Dedifferentiated amniotic fluid mesenchymal stem cell (primary cell): ENCODE measurements around the gene TIAM1.
A peak's percentile ranks its signal among the peaks of the same experiment; 100 is the strongest.

Experiments used
- DNase-seq: peaks from one replicate; pipeline ENCODE4 v3.0.0-alpha.2; 2016; ENCODE audit errors: extremely low spot score

TIAM1 gene

GRCh38 chr21:31135531-31136184, 208.4 kb downstream of the TIAM1 start:
- DNase-seq = no peak

DNA sequence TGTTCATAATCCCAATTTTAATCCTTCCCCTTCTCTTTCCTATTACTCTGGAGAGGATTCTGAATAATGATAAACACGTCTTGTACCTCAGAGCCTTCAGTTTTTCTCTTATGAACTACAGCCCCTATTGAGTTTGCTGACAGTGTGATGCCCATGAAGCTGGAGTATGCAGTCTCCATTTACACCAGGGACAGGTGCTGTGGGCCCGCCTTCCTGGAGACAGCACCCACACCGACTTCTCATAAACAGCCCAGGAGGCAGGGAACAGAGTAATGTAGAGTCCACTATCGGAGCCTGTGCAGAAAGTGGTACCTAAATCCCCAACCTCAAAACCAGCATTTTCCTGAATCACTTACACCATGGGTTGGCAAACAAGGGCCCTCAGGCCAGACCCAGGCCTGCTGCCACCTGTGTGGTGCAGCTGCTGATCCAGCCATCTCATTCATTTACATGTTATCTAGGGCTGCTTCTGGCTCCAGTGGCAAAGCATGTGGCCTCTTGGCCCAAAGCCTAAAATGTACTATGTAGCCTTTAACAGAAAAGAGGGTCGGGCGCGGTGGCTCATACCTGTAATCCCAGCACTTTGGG, 210.7 kb downstream of the TIAM1 start:
- no peak for DNase-seq

DNA sequence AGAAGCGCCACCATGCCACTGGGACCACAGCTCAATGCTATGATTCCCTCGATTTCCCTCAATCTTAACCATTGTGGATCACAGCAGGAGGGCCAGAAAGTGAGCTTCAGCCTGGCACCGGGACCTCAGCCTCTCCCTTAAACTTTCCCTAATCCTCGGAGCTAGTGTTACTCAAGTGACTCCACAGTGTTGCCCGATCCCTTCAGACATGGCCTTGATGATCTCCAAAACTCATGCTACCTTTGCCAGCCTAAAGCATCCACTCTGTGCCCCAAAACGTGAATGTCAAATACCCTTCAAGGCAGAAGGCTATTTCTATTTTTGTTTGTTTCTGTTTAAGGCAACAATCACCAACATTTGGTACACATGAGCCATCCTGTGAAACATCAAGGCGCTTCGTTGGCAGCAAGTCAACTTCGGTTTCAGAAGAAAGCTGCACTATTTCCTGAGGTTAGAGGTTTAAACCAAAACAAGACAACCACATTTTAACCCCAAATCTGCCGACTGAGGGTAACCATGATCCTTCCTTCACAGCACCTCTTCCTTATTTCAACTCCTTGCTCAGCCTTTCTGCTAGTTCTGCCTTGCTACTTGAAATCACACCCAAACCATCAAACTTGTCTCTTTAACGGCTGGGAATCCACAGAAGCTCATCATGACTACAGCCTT, 211.4 kb downstream of the TIAM1 start:
- DNase-seq = no peak

DNA sequence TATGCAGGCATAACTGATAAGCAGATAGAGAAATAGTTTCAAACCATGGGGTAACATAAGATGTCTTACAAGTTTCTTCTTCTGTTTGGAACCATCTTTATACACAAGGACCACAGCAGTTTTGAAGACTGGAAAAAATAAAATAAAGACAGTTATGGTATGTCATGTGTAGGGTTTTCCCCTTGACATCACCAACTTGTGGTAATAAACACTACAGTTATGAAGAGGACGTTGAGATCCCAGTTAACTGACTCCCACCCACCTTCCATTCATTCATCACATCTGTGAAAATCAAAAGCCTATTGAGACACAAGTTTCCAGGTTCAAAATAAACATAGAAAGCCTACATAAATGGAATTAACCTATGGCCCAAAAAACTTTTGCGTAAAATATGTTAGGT, 213.2 kb downstream of the TIAM1 start:
- no peak for DNase-seq

GRCh38 chr21:31128234-31128633, 215.8 kb downstream of the TIAM1 start:
- DNase-seq = no peak

- no peak for DNase-seq
Observed at GRCh38 chr21:31124010-31124409, 220.1 kb downstream of the TIAM1 start.

- DNase-seq = no peak
Observed at GRCh38 chr21:31119199-31119598, 224.9 kb downstream of the TIAM1 start.

DNA sequence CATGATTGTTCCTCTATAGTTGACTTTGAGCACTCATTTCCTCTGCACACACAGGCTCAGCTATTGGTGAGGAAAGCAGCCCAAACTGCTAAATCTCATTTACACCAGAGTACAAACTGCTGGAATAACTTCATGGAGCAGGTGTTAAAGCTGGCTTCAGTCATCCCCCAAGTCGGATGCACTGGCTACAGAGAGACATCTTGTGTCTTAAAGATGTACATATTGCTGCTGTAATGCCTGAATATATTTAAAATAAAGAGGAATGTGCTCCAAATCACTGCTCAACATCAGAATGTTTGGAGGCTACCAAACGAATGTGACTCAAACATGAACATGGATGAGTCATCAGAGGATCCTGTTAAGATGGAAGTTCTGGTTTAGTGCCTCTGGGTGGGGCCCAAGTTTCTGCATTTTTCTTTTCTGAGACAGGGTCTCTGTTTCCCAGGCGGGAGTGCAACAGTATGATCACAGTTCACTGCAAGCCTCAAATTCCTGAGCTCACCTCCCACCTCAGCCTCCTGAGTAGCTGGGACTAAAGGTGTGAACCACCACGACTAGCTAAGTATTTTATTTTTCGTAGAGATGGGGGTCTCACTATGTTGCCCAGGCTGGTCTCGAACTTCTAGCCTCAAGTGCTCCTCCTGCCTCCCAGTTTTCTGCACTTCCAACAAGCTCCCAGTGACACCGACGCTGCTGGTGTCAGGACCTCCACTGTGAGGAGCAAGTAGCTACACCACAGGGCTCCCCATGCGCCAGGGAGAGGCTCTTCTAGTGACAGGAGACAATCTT, 226.7 kb downstream of the TIAM1 start:
- peak; percentile 71 for DNase-seq

- DNase-seq = no peak
Observed at GRCh38 chr21:31115249-31115648, 228.8 kb downstream of the TIAM1 start.

DNA sequence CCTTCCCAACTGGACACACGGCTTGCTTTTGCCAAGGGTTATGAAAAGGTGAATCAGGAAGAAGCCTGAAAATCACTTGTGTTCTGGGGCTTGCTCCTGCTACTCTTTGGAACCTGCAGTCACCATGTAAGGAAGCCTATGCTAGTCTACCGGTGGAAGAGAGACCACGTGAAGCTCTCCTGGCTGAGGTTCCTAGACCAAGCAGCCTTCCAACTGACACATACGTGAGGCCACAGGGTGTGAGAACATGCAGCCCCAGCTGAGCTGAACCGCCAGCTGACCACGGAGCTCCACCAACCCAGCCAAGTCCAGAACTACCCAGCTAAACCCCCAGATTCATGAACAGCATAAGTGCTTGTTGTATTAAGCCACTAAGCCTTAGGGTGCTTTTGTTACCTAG, 233.0 kb downstream of the TIAM1 start:
- no peak for DNase-seq

GRCh38 chr21:31110430-31110829, 233.6 kb downstream of the TIAM1 start:
- no peak for DNase-seq

DNA sequence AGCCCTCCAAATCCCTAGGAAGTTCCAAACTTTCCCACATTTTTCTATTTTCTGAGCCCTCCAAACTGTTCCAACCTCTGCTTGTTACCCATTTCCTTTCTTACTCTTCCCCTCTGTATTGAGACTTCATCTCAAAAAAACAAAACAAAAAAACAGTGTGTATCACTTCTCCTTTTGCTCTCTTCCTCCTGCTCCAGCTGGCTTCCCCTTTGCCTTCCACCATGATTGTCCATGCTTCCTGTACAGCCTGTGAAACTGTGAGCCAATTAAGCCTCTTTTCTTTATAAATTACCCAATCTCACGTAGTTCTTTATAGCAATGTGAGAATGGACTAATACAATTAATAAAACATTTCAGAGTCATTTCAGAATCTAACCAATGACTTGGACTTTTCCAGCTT, 236.2 kb downstream of the TIAM1 start:
- DNase-seq = no peak

- DNase-seq = no peak
Observed at GRCh38 chr21:31107176-31107785, 236.8 kb downstream of the TIAM1 start.

DNA sequence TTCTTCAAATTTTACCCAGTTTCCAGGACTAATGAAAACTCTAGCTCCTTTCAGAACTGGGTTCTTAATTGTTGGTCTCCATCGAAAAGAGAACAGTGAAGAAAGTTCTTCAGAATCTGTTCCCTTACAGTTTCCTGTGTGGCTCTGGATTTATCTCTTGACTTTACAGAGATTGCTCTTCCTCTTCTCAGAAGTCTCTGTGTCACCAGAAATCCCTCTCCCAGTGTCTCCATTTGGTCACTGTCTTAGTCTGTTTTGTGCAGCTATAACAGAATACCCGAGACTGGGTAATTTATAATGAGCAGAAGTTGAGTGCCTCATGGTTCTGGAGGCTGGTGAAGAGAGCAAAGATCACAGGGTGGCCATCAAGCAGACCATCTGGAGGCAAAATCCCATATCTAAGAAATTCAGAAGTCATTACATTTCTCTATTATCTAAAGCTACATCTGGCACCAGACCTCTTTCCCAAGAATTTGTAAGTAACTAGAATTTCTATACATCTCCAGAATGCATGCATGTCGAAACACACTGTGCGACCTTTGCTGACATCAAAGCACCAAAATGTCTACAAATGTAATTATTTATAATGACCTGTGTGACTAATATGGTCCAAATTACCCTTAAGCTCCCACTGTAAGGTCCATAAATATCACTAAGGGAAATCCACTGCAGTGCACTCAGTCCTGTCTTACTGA, 240.3 kb downstream of the TIAM1 start:
- no peak for DNase-seq

DNA sequence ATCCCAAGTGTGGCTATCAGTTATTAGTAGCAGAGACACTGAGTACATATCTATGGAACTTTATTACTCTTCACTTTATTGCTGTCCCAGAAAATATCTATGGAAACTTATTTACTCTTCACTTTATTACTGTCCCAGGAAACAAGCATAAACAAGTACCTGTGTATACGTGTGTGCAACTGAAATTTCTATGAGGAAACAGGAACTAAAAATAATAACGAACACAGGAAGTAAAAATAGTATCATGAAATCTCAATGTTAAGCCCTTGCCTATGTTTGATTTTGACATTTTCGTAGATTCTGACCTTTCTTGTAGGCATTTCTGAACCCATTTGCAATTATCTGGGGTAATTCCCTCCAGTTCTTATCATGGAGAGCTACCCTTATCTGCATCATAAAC, 240.9 kb downstream of the TIAM1 start:
- no peak for DNase-seq

GRCh38 chr21:31099122-31099521, 244.9 kb downstream of the TIAM1 start:
- DNase-seq = no peak

DNA sequence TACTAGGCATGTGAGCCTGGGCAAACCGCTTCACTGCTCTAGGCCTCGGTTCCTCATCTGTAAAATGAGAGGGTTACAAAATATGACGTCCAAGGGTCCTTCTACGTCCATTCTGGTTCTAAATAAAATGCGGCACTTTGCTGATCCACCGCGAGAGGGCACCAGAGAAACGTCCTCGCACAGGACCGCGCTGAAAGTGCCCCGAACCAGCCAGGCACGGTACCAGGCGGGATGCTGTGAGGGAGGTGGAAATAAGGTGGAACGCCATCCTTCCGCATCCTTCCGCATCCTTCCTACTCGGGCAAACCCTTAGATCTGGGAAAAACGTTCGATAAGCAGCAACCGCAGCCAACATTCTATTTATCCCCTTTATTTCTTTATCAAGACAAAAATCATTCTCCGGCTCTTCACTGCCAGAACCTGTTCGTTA, 245.5 kb downstream of the TIAM1 start:
- DNase-seq = peak; percentile 61

- DNase-seq = no peak
Observed at GRCh38 chr21:31092832-31093625, 251.0 kb downstream of the TIAM1 start.

GRCh38 chr21:31090376-31090775, 253.7 kb downstream of the TIAM1 start:
- DNase-seq = no peak

DNA sequence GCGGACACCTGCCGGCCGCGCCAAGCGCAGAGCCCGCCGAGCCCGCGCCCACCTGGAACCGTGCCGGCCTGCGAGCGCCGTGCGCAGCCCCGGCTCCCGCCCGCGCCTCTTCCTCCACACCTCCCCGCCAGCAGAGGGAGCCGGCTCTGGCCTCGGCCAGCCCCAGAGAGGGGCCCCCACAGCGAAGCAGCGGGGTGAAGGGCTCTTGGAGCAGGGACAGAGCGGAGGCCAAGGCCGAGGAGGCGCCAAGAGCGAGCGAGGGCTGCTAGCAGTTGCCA, 255.6 kb downstream of the TIAM1 start:
- no peak for DNase-seq
